CD4-positive, CD25-positive, alpha-beta regulatory T cell (primary cell): Measurements from ENCODE around the gene MAP3K5. TPM values are rescaled to one million over a fixed set of nuclear protein-coding genes. Genes with fewer than 3 reads are reported as not detected.
A peak's percentile ranks its signal among the peaks of the same experiment; 100 is the strongest.

ENCODE experiments used
- ATAC-seq, 2 donors: fragments of 150-1000 bp; cut with Tn5 transposase; one replicate each; pipeline ENCODE4 v1.10.0; 2021; ENCODE audit warnings: low read depth in 2 of 2, moderate number of reproducible peaks in 2 of 2, moderate library complexity in 1 of 2
- DNase-seq, 3 donors: peaks; one replicate each; pipeline versions ENCODE4 v3.0.0 to v3.0.0-alpha.2; 2012 to 2022; ENCODE audit warnings: mixed read lengths in 1 of 3
- H3K27ac ChIP-seq: one replicate; pipeline ENCODE4 v1.7.0; 2013; ENCODE audit warnings: mild to moderate bottlenecking, low read length; ENCODE audit not compliant: insufficient read depth, poor library complexity, severe bottlenecking
- H3K27me3 ChIP-seq: one replicate; pipeline ENCODE4 v1.7.0; 2013; ENCODE audit warnings: low read length; ENCODE audit not compliant: control insufficient read depth, insufficient read depth
- H3K36me3 ChIP-seq: one replicate; pipeline ENCODE4 v1.7.0; 2013; ENCODE audit warnings: mild to moderate bottlenecking, low read length, moderate library complexity; ENCODE audit not compliant: control insufficient read depth, insufficient read depth
- H3K4me1 ChIP-seq: 2 replicates; pipeline ENCODE4 v1.7.0; 2013; ENCODE audit warnings: mild to moderate bottlenecking, low read length; ENCODE audit not compliant: insufficient read depth, control insufficient read depth, poor library complexity, severe bottlenecking
- H3K4me3 ChIP-seq: one replicate; pipeline ENCODE4 v1.7.0; 2013; ENCODE audit warnings: low read depth, mild to moderate bottlenecking, low read length, moderate library complexity
- H3K9me3 ChIP-seq, 2 experiments: 1 replicate in 1 of 2; 2 replicates in 1 of 2; pipeline ENCODE4 v1.7.0; 2013; ENCODE audit warnings: low read length in 2 of 2, mild to moderate bottlenecking in 1 of 2, moderate library complexity in 1 of 2; ENCODE audit not compliant: control insufficient read depth in 2 of 2
- H3K27ac Mint-ChIP-seq, 3 donors: one replicate each; pipeline ENCODE4 v1.8.0; 2020 to 2022; ENCODE audit warnings: mild to moderate bottlenecking in 3 of 3, mixed read lengths in 3 of 3, moderate library complexity in 2 of 3
- H3K27me3 Mint-ChIP-seq: one replicate; pipeline ENCODE4 v1.8.0; 2022; ENCODE audit warnings: mild to moderate bottlenecking, mixed read lengths
- H3K36me3 Mint-ChIP-seq: one replicate; pipeline ENCODE4 v1.8.0; 2020; ENCODE audit warnings: mixed read lengths
- H3K4me1 Mint-ChIP-seq, 4 donors: one replicate each; pipeline ENCODE4 v1.8.0; 2020 to 2022; ENCODE audit warnings: mixed read lengths in 4 of 4, mild to moderate bottlenecking in 1 of 4
- H3K4me3 Mint-ChIP-seq, 4 donors: one replicate each; pipeline ENCODE4 v1.8.0; 2020 to 2022; ENCODE audit warnings: mild to moderate bottlenecking in 4 of 4, mixed read lengths in 4 of 4, moderate library complexity in 3 of 4
- H3K9me3 Mint-ChIP-seq, 7 donors: one replicate each; pipeline ENCODE4 v1.8.0; 2020 to 2022; ENCODE audit warnings: mixed read lengths in 7 of 7, mild to moderate bottlenecking in 3 of 7, moderate library complexity in 2 of 7
- polyA plus RNA-seq, 4 donors: library from polyadenylated mRNA; unstranded; fragments of 300-500 nt; fragmentation: Illumina TruSeq; gene quantifications; one replicate each; pipeline ENCODE4 v1.2.3, GENCODE V29; 2021
- total RNA-seq: library from RNA; stranded (reverse); gene quantifications from one replicate; pipeline ENCODE4 v1.2.3, GENCODE V29; 2022

The MAP3K5 gene
- total and polyA plus RNA-seq, 5 donors from 2014 or later, result 14.4 to 44.0 (median 20.5) TPM

GRCh38 chr6:136777651-136778050, 14.6 kb downstream of the MAP3K5 start:
- Histone ChIP-seq H3K9me3 (no peaks in the 10 kb centered on the region), H3K27ac (no peak overlapping the region), H3K36me3 (no peaks in the 10 kb centered on the region), H3K27me3 (no peaks in the 10 kb centered on the region), H3K4me3 (no peak overlapping the region), H3K4me1 (peaks cover 39% of the 10 kb centered on the region)
- ATAC-seq (no peak), DNase-seq (no peak)
- peaks cover 50 to 83% (median 67%) of the 10 kb centered on the region in 4 donors for H3K4me1 Mint-ChIP-seq
- H3K4me3 Mint-ChIP-seq, result no peak overlapping the region
- no peaks in the 10 kb centered on the region for H3K27me3 Mint-ChIP-seq
- H3K9me3 Mint-ChIP-seq, result peaks cover 0 to 2% (median 0%) of the 10 kb centered on the region in 7 donors
- peaks cover 20% of the 10 kb centered on the region for H3K36me3 Mint-ChIP-seq
- peak overlapping the region in 1 of 3 donors; percentile 8 for H3K27ac Mint-ChIP-seq

- H3K27ac ChIP-seq, result no peak overlapping the region
- Mint-ChIP-seq H3K27me3 (no peaks in the 10 kb centered on the region), H3K9me3 (no peaks in the 10 kb centered on the region), H3K4me3 (peak overlapping the region in 3 of 4 donors; percentile 4 to 35 (median 21)), H3K27ac (no peak overlapping the region), H3K4me1 (peaks cover 50 to 81% (median 65%) of the 10 kb centered on the region in 4 donors), H3K36me3 (peaks cover 17% of the 10 kb centered on the region)
- no peak overlapping the region for H3K4me3 ChIP-seq
- H3K36me3 ChIP-seq, result peaks cover 4% of the 10 kb centered on the region
- H3K27me3 ChIP-seq, result no peaks in the 10 kb centered on the region
- no peaks in the 10 kb centered on the region for H3K9me3 ChIP-seq
- peaks cover 43% of the 10 kb centered on the region for H3K4me1 ChIP-seq
- no peak for ATAC-seq
- no peak for DNase-seq
Observed at GRCh38 chr6:136775548-136775947, 16.7 kb downstream of the MAP3K5 start.

- Histone ChIP-seq H3K4me1 (peaks cover 43% of the 10 kb centered on the region), H3K9me3 (no peaks in the 10 kb centered on the region), H3K4me3 (no peak overlapping the region), H3K27ac (no peak overlapping the region), H3K27me3 (no peaks in the 10 kb centered on the region), H3K36me3 (peaks cover 4% of the 10 kb centered on the region)
- peak overlapping the region in 2 of 4 donors; percentile 35 to 50 for H3K4me3 Mint-ChIP-seq
- no peak for DNase-seq
- peaks cover 17% of the 10 kb centered on the region for H3K36me3 Mint-ChIP-seq
- no peaks in the 10 kb centered on the region for H3K9me3 Mint-ChIP-seq
- peaks cover 50 to 84% (median 64%) of the 10 kb centered on the region in 4 donors for H3K4me1 Mint-ChIP-seq
- no peak for ATAC-seq
- H3K27me3 Mint-ChIP-seq, result no peaks in the 10 kb centered on the region
- peak overlapping the region in 1 of 3 donors; percentile 57 for H3K27ac Mint-ChIP-seq
Observed at GRCh38 chr6:136775081-136775480, 17.2 kb downstream of the MAP3K5 start.

GRCh38 chr6:136774228-136775041, 17.8 kb downstream of the MAP3K5 start:
- peak overlapping the region in 2 of 4 donors; percentile 41 to 50 for H3K4me3 Mint-ChIP-seq
- H3K27ac Mint-ChIP-seq, result peak overlapping the region; percentile 45 to 81 (median 57)
- H3K27me3 ChIP-seq, result no peaks in the 10 kb centered on the region
- peaks cover 50 to 79% (median 59%) of the 10 kb centered on the region in 4 donors for H3K4me1 Mint-ChIP-seq
- H3K4me1 ChIP-seq, result peaks cover 38% of the 10 kb centered on the region
- H3K27me3 Mint-ChIP-seq, result no peaks in the 10 kb centered on the region
- H3K9me3 Mint-ChIP-seq, result no peaks in the 10 kb centered on the region
- ATAC-seq, result no peak
- DNase-seq, result no peak
- peaks cover 17% of the 10 kb centered on the region for H3K36me3 Mint-ChIP-seq
- H3K4me3 ChIP-seq, result peak overlapping the region; percentile 35
- H3K9me3 ChIP-seq, result no peaks in the 10 kb centered on the region
- no peak overlapping the region for H3K27ac ChIP-seq
- peaks cover 4% of the 10 kb centered on the region for H3K36me3 ChIP-seq

- Histone ChIP-seq H3K36me3 (peaks cover 4% of the 10 kb centered on the region), H3K4me3 (no peak overlapping the region), H3K9me3 (no peaks in the 10 kb centered on the region), H3K27ac (no peak overlapping the region), H3K4me1 (peaks cover 38% of the 10 kb centered on the region), H3K27me3 (no peaks in the 10 kb centered on the region)
- peak overlapping the region; percentile 45 to 94 (median 81) for H3K27ac Mint-ChIP-seq
- peaks cover 17% of the 10 kb centered on the region for H3K36me3 Mint-ChIP-seq
- DNase-seq (no peak), ATAC-seq (no peak)
- H3K9me3 Mint-ChIP-seq, result no peaks in the 10 kb centered on the region
- H3K4me1 Mint-ChIP-seq, result peaks cover 49 to 83% (median 63%) of the 10 kb centered on the region in 4 donors
- peak overlapping the region in 2 of 4 donors; percentile 44 to 47 for H3K4me3 Mint-ChIP-seq
- no peaks in the 10 kb centered on the region for H3K27me3 Mint-ChIP-seq
Observed at GRCh38 chr6:136773473-136773796, 18.8 kb downstream of the MAP3K5 start.

GRCh38 chr6:136772685-136773472, 19.4 kb downstream of the MAP3K5 start:
- peak overlapping the region; percentile 45 to 94 (median 81) for H3K27ac Mint-ChIP-seq
- no peaks in the 10 kb centered on the region for H3K9me3 Mint-ChIP-seq
- Histone ChIP-seq H3K9me3 (no peaks in the 10 kb centered on the region), H3K4me1 (peaks cover 40% of the 10 kb centered on the region), H3K4me3 (no peak overlapping the region), H3K27me3 (no peaks in the 10 kb centered on the region), H3K27ac (no peak overlapping the region), H3K36me3 (peaks cover 4% of the 10 kb centered on the region)
- peaks cover 17% of the 10 kb centered on the region for H3K36me3 Mint-ChIP-seq
- DNase-seq (no peak), ATAC-seq (peak in 1 of 2 donors; percentile 16)
- H3K27me3 Mint-ChIP-seq, result no peaks in the 10 kb centered on the region
- peaks cover 49 to 85% (median 65%) of the 10 kb centered on the region in 4 donors for H3K4me1 Mint-ChIP-seq
- peak overlapping the region in 3 of 4 donors; percentile 43 to 47 (median 44) for H3K4me3 Mint-ChIP-seq

GRCh38 chr6:136771306-136771705, 21.0 kb downstream of the MAP3K5 start:
- Histone ChIP-seq H3K27me3 (no peaks in the 10 kb centered on the region), H3K4me1 (peaks cover 56% of the 10 kb centered on the region), H3K4me3 (peak overlapping the region; percentile 8), H3K36me3 (peaks cover 4% of the 10 kb centered on the region), H3K27ac (peak overlapping the region; percentile 45), H3K9me3 (no peaks in the 10 kb centered on the region)
- peak in 1 of 2 donors; percentile 34 for ATAC-seq
- Mint-ChIP-seq H3K27ac (peak overlapping the region in 2 of 3 donors; percentile 60 to 83), H3K9me3 (no peaks in the 10 kb centered on the region), H3K4me3 (peak overlapping the region in 2 of 4 donors; percentile 11 to 41), H3K27me3 (no peaks in the 10 kb centered on the region), H3K36me3 (peaks cover 10% of the 10 kb centered on the region), H3K4me1 (peaks cover 52 to 88% (median 68%) of the 10 kb centered on the region in 4 donors)
- no peak for DNase-seq
